Sigmoid colon (tissue), 7 donors: ENCODE measurements around the gene ACOX1. TPM values are rescaled to one million over a fixed set of nuclear protein-coding genes. Genes with fewer than 3 reads are reported as not detected.

Experiments used
- DNase-seq: peaks from one replicate; pipeline ENCODE4 v3.0.0-alpha.2; 2019
- H3K27ac ChIP-seq, 4 donors: fragments of 200-600 bp; sonication (generic); one replicate each; pipeline ENCODE4 v1.5.1; 2016 to 2019; ENCODE audit warnings: mild to moderate bottlenecking in 1 of 4
- H3K27me3 ChIP-seq, 3 donors: fragments of 200-600 bp; sonication (generic); one replicate each; pipeline ENCODE4 v1.5.1; 2019; ENCODE audit warnings: mild to moderate bottlenecking in 1 of 3
- H3K36me3 ChIP-seq, 4 donors: fragments of 200-600 bp; sonication (generic); one replicate each; pipeline ENCODE4 v1.5.1; 2016 to 2019
- H3K4me1 ChIP-seq, 4 donors: fragments of 200-600 bp; sonication (generic); one replicate each; pipeline ENCODE4 v1.5.1; 2017 to 2019
- H3K4me3 ChIP-seq, 4 donors: fragments of 200-600 bp; sonication (generic); one replicate each; pipeline ENCODE4 v1.5.1; 2017 to 2019; ENCODE audit warnings: mild to moderate bottlenecking in 2 of 4, moderate library complexity in 1 of 4
- H3K9me3 ChIP-seq, 4 donors: fragments of 200-600 bp in 3 of 4; sonication (generic) in 3 of 4; one replicate each; pipeline versions ENCODE4 v1.5.1 to v1.6.1; 2013 to 2019
- CTCF ChIP-seq, 4 experiments: fragments of 450-650 bp in 3 of 4; fragments of 200-600 bp in 1 of 4; IDR thresholded peaks; one replicate each; pipeline ENCODE4 v1.5.1; 2016 to 2019; ENCODE audit warnings: antibody characterized with exemption in 4 of 4, mild to moderate bottlenecking in 3 of 4, moderate library complexity in 2 of 4
- EP300 ChIP-seq, 4 donors: sonication (generic); formaldehyde crosslinking; IDR thresholded peaks; one replicate each; pipeline ENCODE4 v1.6.1; 2017; ENCODE audit warnings: antibody characterized with exemption in 4 of 4
- POLR2A ChIP-seq, 2 donors: fragments of 450-650 bp; IDR thresholded peaks; one replicate each; pipeline ENCODE4 v1.6.1; 2016; ENCODE audit warnings: antibody characterized with exemption in 2 of 2, mild to moderate bottlenecking in 2 of 2, moderate library complexity in 2 of 2
- POLR2AphosphoS5 ChIP-seq, 4 donors: sonication (generic); formaldehyde crosslinking; IDR thresholded peaks; one replicate each; pipeline ENCODE4 v1.6.1; 2017; ENCODE audit warnings: antibody characterized with exemption in 4 of 4
- WGBS, 2 donors: extraction: QIAGEN DNeasy Blood & Tissue Kit; methylation state at CpG; one replicate each; pipeline ENCODE4 v1.1.7; 2013; 5-methylcytosine and 5-hydroxymethylcytosine counted together
- intact Hi-C: fragments of 100-400 bp; cut with DNase I; formaldehyde crosslinking; loops from one replicate; pipeline ENCODE4 v1.15.1; 2023
- polyA plus RNA-seq, 3 donors: library from polyadenylated mRNA; stranded (reverse); fragments of 200-250 nt; gene quantifications; one replicate each; pipeline ENCODE4 v1.2.3, GENCODE V29; 2013
- total RNA-seq, 4 donors: library from RNA; depleted of rRNA; stranded (reverse); fragments of >200 nt; gene quantifications; one replicate each; pipeline ENCODE4 v1.1.0, GENCODE V29; 2016
- donor health status: healthy with polysubstance abuse.
- donor health status: Bipolar disorder and iron deficiency.
- donor health status: healthy.

The ACOX1 gene
- total and polyA plus RNA-seq, 7 donors: 31.3 to 93.2 (median 34.6) TPM

GRCh38 chr17:75899353-75899752 is 79.6 kb downstream of the ACOX1 start:
- intact Hi-C loops: loop anchor here (5.0 kb wide), 1 partner anchor 122 kb away; a partner anchor contains a TSS
- H3K9me3 ChIP-seq: no peaks in the 10 kb centered on the region
- no peaks in the 10 kb centered on the region for H3K27me3 ChIP-seq
- H3K27ac ChIP-seq: no peak overlapping the region
- no peak overlapping the region for H3K4me3 ChIP-seq
- H3K4me1 ChIP-seq: peaks cover 0 to 39% (median 34%) of the 10 kb centered on the region in 4 donors
- DNase-seq: peak; percentile 68
- 91 to 95% methylated on average over 13 of the region's 13 CpGs for WGBS, 2 donors
- TF ChIP-seq POLR2A (IDR thresholded peaks at IDR 0.05) (no peak), POLR2AphosphoS5 (IDR thresholded peaks at IDR 0.05) (no peak), EP300 (IDR thresholded peaks at IDR 0.05) (no peak), CTCF (IDR thresholded peaks at IDR 0.05) (no peak)
- peaks cover 25 to 51% (median 34%) of the 10 kb centered on the region in 4 donors for H3K36me3 ChIP-seq

- 96 to 97% methylated on average over 16 of the region's 16 CpGs for WGBS, 2 donors
- Histone ChIP-seq H3K27ac (no peak overlapping the region), H3K9me3 (no peaks in the 10 kb centered on the region), H3K4me1 (peaks cover 0 to 39% (median 34%) of the 10 kb centered on the region in 4 donors), H3K27me3 (no peaks in the 10 kb centered on the region), H3K4me3 (no peak overlapping the region), H3K36me3 (peaks cover 25 to 51% (median 34%) of the 10 kb centered on the region in 4 donors)
- TF ChIP-seq POLR2A (IDR thresholded peaks at IDR 0.05) (no peak), EP300 (IDR thresholded peaks at IDR 0.05) (no peak), CTCF (IDR thresholded peaks at IDR 0.05) (no peak), POLR2AphosphoS5 (IDR thresholded peaks at IDR 0.05) (no peak)
- intact Hi-C loops: loop anchor here (5.0 kb wide), 1 partner anchor 121 kb away; a partner anchor contains a TSS
- DNase-seq: peak; percentile 64
Observed at GRCh38 chr17:75898791-75899190, 80.2 kb downstream of the ACOX1 start.

- Histone ChIP-seq H3K4me3 (no peak overlapping the region), H3K9me3 (no peaks in the 10 kb centered on the region), H3K36me3 (peaks cover 25 to 49% (median 34%) of the 10 kb centered on the region in 4 donors), H3K27ac (peak overlapping the region in 2 of 4 donors; percentile 95), H3K27me3 (no peaks in the 10 kb centered on the region), H3K4me1 (peaks cover 0 to 39% (median 34%) of the 10 kb centered on the region in 4 donors)
- no peak for TF ChIP-seq POLR2A (IDR thresholded peaks at IDR 0.05)
- TF ChIP-seq POLR2AphosphoS5 (IDR thresholded peaks at IDR 0.05): no peak
- TF ChIP-seq CTCF (IDR thresholded peaks at IDR 0.05): no peak
- no peak for TF ChIP-seq EP300 (IDR thresholded peaks at IDR 0.05)
- WGBS, 2 donors: 81 to 91% methylated on average over 8 of the region's 8 CpGs
- DNase-seq: peak; percentile 70
- intact Hi-C loops: loop anchor here (5.0 kb wide), 1 partner anchor 121 kb away; a partner anchor contains a TSS
Observed at GRCh38 chr17:75898065-75898464, 80.9 kb downstream of the ACOX1 start.

- Histone ChIP-seq H3K4me3 (peak overlapping the region; percentile 73 to 95 (median 83)), H3K27me3 (no peaks in the 10 kb centered on the region), H3K4me1 (peaks cover 0 to 39% (median 34%) of the 10 kb centered on the region in 4 donors), H3K27ac (peak overlapping the region; percentile 95 to 98 (median 96)), H3K9me3 (no peaks in the 10 kb centered on the region), H3K36me3 (peaks cover 25 to 47% (median 35%) of the 10 kb centered on the region in 4 donors)
- TF ChIP-seq CTCF (IDR thresholded peaks at IDR 0.05): no peak
- no peak for TF ChIP-seq EP300 (IDR thresholded peaks at IDR 0.05)
- TF ChIP-seq POLR2AphosphoS5 (IDR thresholded peaks at IDR 0.05): no peak
- no peak for TF ChIP-seq POLR2A (IDR thresholded peaks at IDR 0.05)
- intact Hi-C loops: loop anchor here (5.0 kb wide), 1 partner anchor 120 kb away; a partner anchor contains a TSS
- WGBS, 2 donors: 58 to 61% methylated on average over 37 of the region's 37 CpGs
- peak; percentile 84 for DNase-seq
Observed at GRCh38 chr17:75897160-75898019, 81.6 kb downstream of the ACOX1 start.
